Measurements from ENCODE around the gene ALDH9A1. TPM values are rescaled to one million over a fixed set of nuclear protein-coding genes. Genes with fewer than 3 reads are reported as not detected.

The ALDH9A1 gene
- total and polyA plus RNA-seq, 2 experiments from 2014 or later, result 100 to 107 TPM

- Histone ChIP-seq H3K4me1 (ENCODE audit: insufficient read depth) (peaks cover 9% of the 10 kb centered on the region), H3K27me3 (replicated peaks; ENCODE audit: insufficient read depth) (no peaks in the 10 kb centered on the region), H3K9me2 (ENCODE audit: insufficient read depth) (no peaks in the 10 kb centered on the region), H3K36me3 (ENCODE audit: low read depth) (no peaks in the 10 kb centered on the region), H2AFZ (peak overlapping the region; percentile 94), H3K4me2 (ENCODE audit: unreplicated experiment) (peak overlapping the region; percentile 92), H3K9me3 (ENCODE audit: low read depth) (no peaks in the 10 kb centered on the region), H4K20me1 (ENCODE audit: insufficient read depth) (no peaks in the 10 kb centered on the region), H3F3A (ENCODE audit: insufficient read depth) (peaks cover 30% of the 10 kb centered on the region), H3K9ac (peak overlapping the region; percentile 93), H3K79me2 (ENCODE audit: insufficient read depth) (peaks cover 29% of the 10 kb centered on the region), H3K27ac (peak overlapping the region; percentile 89), H3K4me3 (peak overlapping the region; percentile 95)
- WGBS, 2 experiments (ENCODE audit: low coverage in 1 of 2, low lambda C conversion rate in 2 of 2, missing lambda C conversion rate in 2 of 2), result 1 to 3% methylated on average over 5 to 7 of the region's 7 CpGs
- no peak for DNase-seq
- in situ Hi-C loops (cut with MboI), result no loop called here
- TF ChIP-seq EZH2phosphoT487 (IDR thresholded peaks at IDR 0.05; ENCODE audit: insufficient read depth, low read depth), result no peak
Observed at GRCh38 chr1:165698761-165699052, 345 bp upstream of the ALDH9A1 start.

GRCh38 chr1:165697491-165697880 lies 876 bp downstream of the ALDH9A1 start:
- peak; percentile 57 for DNase-seq
- Histone ChIP-seq H3K36me3 (ENCODE audit: low read depth) (no peaks in the 10 kb centered on the region), H3K4me1 (ENCODE audit: insufficient read depth) (peaks cover 9% of the 10 kb centered on the region), H3F3A (ENCODE audit: insufficient read depth) (peaks cover 30% of the 10 kb centered on the region), H3K27me3 (replicated peaks; ENCODE audit: insufficient read depth) (no peaks in the 10 kb centered on the region), H2AFZ (peak overlapping the region; percentile 94), H3K9me2 (ENCODE audit: insufficient read depth) (no peaks in the 10 kb centered on the region), H4K20me1 (ENCODE audit: insufficient read depth) (no peaks in the 10 kb centered on the region), H3K9me3 (ENCODE audit: low read depth) (no peaks in the 10 kb centered on the region), H3K79me2 (ENCODE audit: insufficient read depth) (peaks cover 41% of the 10 kb centered on the region), H3K4me2 (ENCODE audit: unreplicated experiment) (peak overlapping the region; percentile 92), H3K4me3 (peak overlapping the region; percentile 95), H3K9ac (peak overlapping the region; percentile 93), H3K27ac (peak overlapping the region; percentile 89)
- WGBS, 2 experiments (ENCODE audit: low coverage in 1 of 2, low lambda C conversion rate in 2 of 2, missing lambda C conversion rate in 2 of 2), result 1% methylated on average over 8 of the region's 8 CpGs
- TF ChIP-seq EZH2phosphoT487 (IDR thresholded peaks at IDR 0.05; ENCODE audit: insufficient read depth, low read depth), result no peak
- no peak for TF ChIP-seq EZH2 (IDR thresholded peaks at IDR 0.05; ENCODE audit: insufficient read depth, poor library complexity, severe bottlenecking)
- in situ Hi-C loops (cut with MboI), result no loop called here

GRCh38 chr1:165696625-165697100 lies 1.7 kb downstream of the ALDH9A1 start:
- Histone ChIP-seq H3K9ac (peak overlapping the region; percentile 93), H3K4me3 (peak overlapping the region; percentile 95), H3F3A (ENCODE audit: insufficient read depth) (peaks cover 30% of the 10 kb centered on the region), H3K36me3 (ENCODE audit: low read depth) (no peaks in the 10 kb centered on the region), H2AFZ (no peak overlapping the region), H3K4me2 (ENCODE audit: unreplicated experiment) (peak overlapping the region; percentile 92), H3K27ac (peak overlapping the region; percentile 89), H3K27me3 (replicated peaks; ENCODE audit: insufficient read depth) (no peaks in the 10 kb centered on the region), H3K9me2 (ENCODE audit: insufficient read depth) (no peaks in the 10 kb centered on the region), H3K9me3 (ENCODE audit: low read depth) (no peaks in the 10 kb centered on the region), H3K79me2 (ENCODE audit: insufficient read depth) (peaks cover 49% of the 10 kb centered on the region), H3K4me1 (ENCODE audit: insufficient read depth) (peaks cover 9% of the 10 kb centered on the region), H4K20me1 (ENCODE audit: insufficient read depth) (no peaks in the 10 kb centered on the region)
- WGBS, 2 experiments (ENCODE audit: low coverage in 1 of 2, low lambda C conversion rate in 2 of 2, missing lambda C conversion rate in 2 of 2), result 0 to 3% methylated on average over 2 of the region's 2 CpGs
- in situ Hi-C loops (cut with MboI), result no loop called here
- peak; percentile 96 for DNase-seq
- TF ChIP-seq EZH2phosphoT487 (IDR thresholded peaks at IDR 0.05; ENCODE audit: insufficient read depth, low read depth) (no peak), EZH2 (IDR thresholded peaks at IDR 0.05; ENCODE audit: insufficient read depth, poor library complexity, severe bottlenecking) (no peak)

- H3K36me3 ChIP-seq (ENCODE audit: low read depth), result no peaks in the 10 kb centered on the region
- no peak overlapping the region for H3K9ac ChIP-seq
- TF ChIP-seq EZH2 (IDR thresholded peaks at IDR 0.05; ENCODE audit: insufficient read depth, poor library complexity, severe bottlenecking) (no peak), EZH2phosphoT487 (IDR thresholded peaks at IDR 0.05; ENCODE audit: insufficient read depth, low read depth) (no peak)
- DNase-seq, result peak; percentile 23
- H3K4me3 ChIP-seq, result no peak overlapping the region
- H3K4me1 ChIP-seq (ENCODE audit: insufficient read depth), result peaks cover 9% of the 10 kb centered on the region
- in situ Hi-C loops (cut with MboI), result no loop called here
- peaks cover 66% of the 10 kb centered on the region for H3K79me2 ChIP-seq (ENCODE audit: insufficient read depth)
- no peaks in the 10 kb centered on the region for H3K9me2 ChIP-seq (ENCODE audit: insufficient read depth)
- H3F3A ChIP-seq (ENCODE audit: insufficient read depth), result peaks cover 30% of the 10 kb centered on the region
- no peak overlapping the region for H3K4me2 ChIP-seq (ENCODE audit: unreplicated experiment)
- H3K27me3 ChIP-seq (replicated peaks; ENCODE audit: insufficient read depth), result no peaks in the 10 kb centered on the region
- no peaks in the 10 kb centered on the region for H4K20me1 ChIP-seq (ENCODE audit: insufficient read depth)
- WGBS, 2 experiments (ENCODE audit: low coverage in 1 of 2, low lambda C conversion rate in 2 of 2, missing lambda C conversion rate in 2 of 2), result 26 to 34% methylated on average over 7 of the region's 7 CpGs
- H3K27ac ChIP-seq, result peak overlapping the region; percentile 89
- no peaks in the 10 kb centered on the region for H3K9me3 ChIP-seq (ENCODE audit: low read depth)
- H2AFZ ChIP-seq, result no peak overlapping the region
Observed at GRCh38 chr1:165695031-165695430, 3.3 kb downstream of the ALDH9A1 start.

GRCh38 chr1:165688046-165688445 lies 10.3 kb downstream of the ALDH9A1 start:
- Histone ChIP-seq H3K79me2 (ENCODE audit: insufficient read depth) (peaks cover 100% of the 10 kb centered on the region), H3K4me2 (ENCODE audit: unreplicated experiment) (no peak overlapping the region), H4K20me1 (ENCODE audit: insufficient read depth) (peaks cover 10% of the 10 kb centered on the region; the same call in 1 of the 2 replicates), H3K27me3 (replicated peaks; ENCODE audit: insufficient read depth) (no peaks in the 10 kb centered on the region), H3K4me3 (no peak overlapping the region), H2AFZ (no peak overlapping the region), H3F3A (ENCODE audit: insufficient read depth) (no peaks in the 10 kb centered on the region), H3K27ac (no peak overlapping the region), H3K36me3 (ENCODE audit: low read depth) (peaks cover 34% of the 10 kb centered on the region), H3K9ac (no peak overlapping the region), H3K4me1 (ENCODE audit: insufficient read depth) (no peaks in the 10 kb centered on the region), H3K9me3 (ENCODE audit: low read depth) (no peaks in the 10 kb centered on the region), H3K9me2 (ENCODE audit: insufficient read depth) (no peaks in the 10 kb centered on the region)
- WGBS, 2 experiments (ENCODE audit: low coverage in 1 of 2, low lambda C conversion rate in 2 of 2, missing lambda C conversion rate in 2 of 2), result 97 to 99% methylated on average over 5 of the region's 5 CpGs
- DNase-seq, result no peak
- in situ Hi-C loops (cut with MboI), result no loop called here
- TF ChIP-seq EZH2phosphoT487 (IDR thresholded peaks at IDR 0.05; ENCODE audit: insufficient read depth, low read depth) (no peak), EZH2 (IDR thresholded peaks at IDR 0.05; ENCODE audit: insufficient read depth, poor library complexity, severe bottlenecking) (no peak)
